Breast epithelium (tissue), 3 donors: ENCODE data around the gene ALDH7A1.

Experiments used
- POLR2AphosphoS5 ChIP-seq, 3 donors: sonication (generic); formaldehyde crosslinking; IDR thresholded peaks; one replicate each; pipeline ENCODE4 v1.6.1; 2017; ENCODE audit warnings: antibody characterized with exemption in 3 of 3
- TF ChIP-seq, protein P1 (sequence below), 3 donors: fragments of 450-650 bp; IDR thresholded peaks; one replicate each; pipeline ENCODE4 v1.5.1; 2016 to 2017; ENCODE audit warnings: antibody characterized with exemption in 3 of 3, mild to moderate bottlenecking in 3 of 3, moderate library complexity in 3 of 3

DNA sequence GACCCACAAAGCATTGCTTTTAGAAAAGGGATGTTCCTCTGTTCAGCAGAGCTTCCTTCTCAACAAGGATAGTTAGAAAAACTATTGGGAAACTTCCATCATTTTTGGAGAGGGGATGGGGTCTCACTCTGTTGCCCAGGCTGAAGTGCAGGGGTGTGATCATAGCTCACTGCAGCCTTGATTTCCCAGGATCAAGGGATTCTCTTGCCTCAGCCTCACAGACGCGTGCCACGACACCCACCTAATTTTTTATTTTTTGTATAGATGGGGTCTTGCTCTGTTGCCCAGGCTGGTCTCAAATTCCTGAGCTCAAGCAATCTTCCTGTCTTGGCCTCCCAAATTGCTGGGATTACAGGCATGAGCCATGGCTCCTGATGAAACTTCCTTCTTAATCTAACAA, 40.6 kb upstream of the ALDH7A1 start:
- no peak for TF ChIP-seq POLR2AphosphoS5 (IDR thresholded peaks at IDR 0.05)
- TF ChIP-seq, protein P1, sequence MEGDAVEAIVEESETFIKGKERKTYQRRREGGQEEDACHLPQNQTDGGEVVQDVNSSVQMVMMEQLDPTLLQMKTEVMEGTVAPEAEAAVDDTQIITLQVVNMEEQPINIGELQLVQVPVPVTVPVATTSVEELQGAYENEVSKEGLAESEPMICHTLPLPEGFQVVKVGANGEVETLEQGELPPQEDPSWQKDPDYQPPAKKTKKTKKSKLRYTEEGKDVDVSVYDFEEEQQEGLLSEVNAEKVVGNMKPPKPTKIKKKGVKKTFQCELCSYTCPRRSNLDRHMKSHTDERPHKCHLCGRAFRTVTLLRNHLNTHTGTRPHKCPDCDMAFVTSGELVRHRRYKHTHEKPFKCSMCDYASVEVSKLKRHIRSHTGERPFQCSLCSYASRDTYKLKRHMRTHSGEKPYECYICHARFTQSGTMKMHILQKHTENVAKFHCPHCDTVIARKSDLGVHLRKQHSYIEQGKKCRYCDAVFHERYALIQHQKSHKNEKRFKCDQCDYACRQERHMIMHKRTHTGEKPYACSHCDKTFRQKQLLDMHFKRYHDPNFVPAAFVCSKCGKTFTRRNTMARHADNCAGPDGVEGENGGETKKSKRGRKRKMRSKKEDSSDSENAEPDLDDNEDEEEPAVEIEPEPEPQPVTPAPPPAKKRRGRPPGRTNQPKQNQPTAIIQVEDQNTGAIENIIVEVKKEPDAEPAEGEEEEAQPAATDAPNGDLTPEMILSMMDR (IDR thresholded peaks at IDR 0.05): no peak
